HG02973 (cell line): Measurements from ENCODE around the gene SHROOM1.

Source experiments
- ATAC-seq: cut with Tn5 transposase; IDR thresholded peaks from one replicate; pipeline ENCODE4 v1.9.1; 2021; ENCODE audit warnings: moderate library complexity; ENCODE audit not compliant: unreplicated experiment

Gene SHROOM1

GRCh38 chr5:132853323-132853722 is 22.9 kb upstream of the SHROOM1 start:
- ATAC-seq, result no peak

GRCh38 chr5:132850066-132850465 is 19.6 kb upstream of the SHROOM1 start:
- ATAC-seq, result no peak

- ATAC-seq, result no peak
Measured at GRCh38 chr5:132849347-132849746, 18.9 kb upstream of the SHROOM1 start.

GRCh38 chr5:132848270-132848669 is 17.8 kb upstream of the SHROOM1 start:
- ATAC-seq, result no peak

GRCh38 chr5:132841305-132841704 is 10.9 kb upstream of the SHROOM1 start:
- ATAC-seq, result no peak

GRCh38 chr5:132840896-132841295 is 10.4 kb upstream of the SHROOM1 start:
- no peak for ATAC-seq

- ATAC-seq, result no peak
Measured at GRCh38 chr5:132840313-132840712, 9.9 kb upstream of the SHROOM1 start.

GRCh38 chr5:132839426-132840301 is 9.2 kb upstream of the SHROOM1 start:
- ATAC-seq, result no peak

- ATAC-seq, result no peak
Measured at GRCh38 chr5:132838516-132839282, 8.3 kb upstream of the SHROOM1 start.

GRCh38 chr5:132837868-132838267 is 7.4 kb upstream of the SHROOM1 start:
- ATAC-seq, result no peak

- ATAC-seq, result no peak
Measured at GRCh38 chr5:132836852-132837251, 6.4 kb upstream of the SHROOM1 start.

GRCh38 chr5:132834057-132834456 is 3.6 kb upstream of the SHROOM1 start:
- ATAC-seq, result no peak

GRCh38 chr5:132832612-132833011 is 2.2 kb upstream of the SHROOM1 start:
- no peak for ATAC-seq

- no peak for ATAC-seq
Measured at GRCh38 chr5:132831095-132831860, 831 bp upstream of the SHROOM1 start.

GRCh38 chr5:132829742-132830435 is 558 bp downstream of the SHROOM1 start:
- peak; percentile 83 for ATAC-seq

- no peak for ATAC-seq
Measured at GRCh38 chr5:132828846-132829494, 1.5 kb downstream of the SHROOM1 start.

- ATAC-seq, result no peak
Measured at GRCh38 chr5:132827943-132828673, 2.3 kb downstream of the SHROOM1 start.

- ATAC-seq, result no peak
Measured at GRCh38 chr5:132826424-132827082, 3.9 kb downstream of the SHROOM1 start.

- ATAC-seq, result no peak
Measured at GRCh38 chr5:132825834-132826391, 4.5 kb downstream of the SHROOM1 start.
